NT2/D1 (cell line): Measurements from ENCODE around the gene SMARCB1.

Experiments
- DNase-seq: peaks from one replicate; pipeline ENCODE4 v3.0.0-alpha.2; 2011; ENCODE audit warnings: low read depth, low spot score
- H3K27me3 ChIP-seq: 2 replicates; pipeline ENCODE4 v1.6.0; 2011; ENCODE audit warnings: mild to moderate bottlenecking; ENCODE audit not compliant: insufficient read length, insufficient read depth
- H3K36me3 ChIP-seq: 2 replicates; pipeline ENCODE4 v1.6.1; 2011; ENCODE audit warnings: mild to moderate bottlenecking, low read length, mixed read lengths; ENCODE audit not compliant: insufficient read depth, insufficient read length
- H3K4me1 ChIP-seq: 2 replicates; pipeline ENCODE4 v1.5.1; 2011; ENCODE audit not compliant: insufficient read depth, insufficient read length
- H3K4me3 ChIP-seq: 2 replicates; pipeline ENCODE4 v1.5.1; 2011; ENCODE audit warnings: low read depth; ENCODE audit not compliant: insufficient read length
- H3K9ac ChIP-seq: 2 replicates; pipeline ENCODE4 v1.6.0; 2011; ENCODE audit warnings: low read depth; ENCODE audit not compliant: insufficient read length
- H3K9me3 ChIP-seq: 2 replicates; pipeline ENCODE4 v1.5.1; 2011; ENCODE audit warnings: mild to moderate bottlenecking, low read length; ENCODE audit not compliant: insufficient read depth
- SUZ12 ChIP-seq: IDR thresholded peaks from 2 replicates; pipeline ENCODE4 v1.6.1; 2011; ENCODE audit not compliant: insufficient read length, insufficient read depth; ENCODE audit errors: extremely low read depth
- YY1 ChIP-seq: IDR thresholded peaks from 2 replicates; pipeline ENCODE4 v1.6.1; 2011; ENCODE audit not compliant: insufficient read length, insufficient read depth
- ZNF274 ChIP-seq: IDR thresholded peaks from 2 replicates; pipeline ENCODE4 v1.6.1; 2011; ENCODE audit warnings: mild to moderate bottlenecking, low read depth, low read length

Gene SMARCB1

DNA sequence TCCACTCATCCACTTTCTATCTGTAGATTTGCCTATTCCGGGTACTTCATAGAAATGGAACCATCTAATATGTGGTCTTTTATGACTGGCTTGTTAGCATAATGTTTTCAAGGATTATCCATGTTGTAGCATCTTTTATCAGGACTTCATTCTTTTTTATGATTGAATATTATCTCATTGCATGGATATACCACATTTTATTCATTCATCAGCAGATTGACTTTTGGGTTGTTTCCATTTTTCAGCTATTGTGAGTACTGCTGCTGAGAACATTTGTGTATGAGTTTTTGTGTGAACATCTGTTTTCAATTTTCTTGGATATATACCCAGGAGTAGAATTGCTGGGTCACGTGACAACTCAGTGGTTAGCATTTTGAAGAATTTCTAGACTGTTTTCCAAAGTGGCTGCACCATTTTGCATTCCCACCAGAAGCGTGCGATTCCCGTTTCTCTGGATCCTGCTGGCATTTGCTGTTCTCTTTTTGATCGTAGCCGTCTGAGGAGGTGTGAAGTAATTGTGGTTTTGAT lies 43.1 kb downstream of the SMARCB1 start:
- TF ChIP-seq ZNF274, result no peak
- no peak for TF ChIP-seq YY1
- TF ChIP-seq SUZ12, result no peak
- H3K4me1 ChIP-seq, result peaks cover 7% of the 10 kb centered on the region
- no peaks in the 10 kb centered on the region for H3K27me3 ChIP-seq
- H3K9me3 ChIP-seq, result no peaks in the 10 kb centered on the region
- no peak overlapping the region for H3K9ac ChIP-seq
- peaks cover 86% of the 10 kb centered on the region for H3K36me3 ChIP-seq
- DNase-seq, result no peak
- no peak overlapping the region for H3K4me3 ChIP-seq

DNA sequence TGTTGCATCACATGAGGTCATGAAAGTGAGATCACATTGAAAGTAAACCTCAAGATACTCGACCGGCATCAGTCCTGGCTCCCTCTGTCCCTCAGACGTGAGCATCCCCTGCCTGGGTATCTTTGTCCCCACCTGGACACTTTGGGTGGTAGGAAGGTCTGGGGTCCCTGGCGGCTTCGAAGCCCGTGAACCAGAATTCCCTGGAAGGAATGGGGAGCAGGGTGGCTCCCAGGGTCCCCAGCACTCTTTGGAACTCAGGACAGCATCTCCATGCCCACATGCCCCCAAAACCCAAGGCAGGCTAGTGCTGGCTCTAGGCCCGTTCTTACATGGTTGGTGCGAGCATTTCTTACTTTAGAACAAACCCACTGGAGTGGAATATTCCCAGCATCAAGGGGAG lies 44.5 kb downstream of the SMARCB1 start:
- Histone ChIP-seq H3K9ac (no peak overlapping the region), H3K9me3 (no peaks in the 10 kb centered on the region), H3K27me3 (no peaks in the 10 kb centered on the region), H3K4me1 (peaks cover 5% of the 10 kb centered on the region), H3K36me3 (peaks cover 86% of the 10 kb centered on the region), H3K4me3 (no peak overlapping the region)
- no peak for TF ChIP-seq ZNF274
- no peak for TF ChIP-seq SUZ12
- no peak for TF ChIP-seq YY1
- no peak for DNase-seq

GRCh38 chr22:23831781-23832180 lies 45.0 kb downstream of the SMARCB1 start:
- TF ChIP-seq SUZ12 (no peak), YY1 (no peak), ZNF274 (no peak)
- H3K9me3 ChIP-seq, result no peaks in the 10 kb centered on the region
- H3K36me3 ChIP-seq, result peaks cover 85% of the 10 kb centered on the region
- no peak for DNase-seq
- H3K27me3 ChIP-seq, result no peaks in the 10 kb centered on the region
- no peak overlapping the region for H3K4me3 ChIP-seq
- H3K4me1 ChIP-seq, result peaks cover 5% of the 10 kb centered on the region
- H3K9ac ChIP-seq, result no peak overlapping the region

DNA sequence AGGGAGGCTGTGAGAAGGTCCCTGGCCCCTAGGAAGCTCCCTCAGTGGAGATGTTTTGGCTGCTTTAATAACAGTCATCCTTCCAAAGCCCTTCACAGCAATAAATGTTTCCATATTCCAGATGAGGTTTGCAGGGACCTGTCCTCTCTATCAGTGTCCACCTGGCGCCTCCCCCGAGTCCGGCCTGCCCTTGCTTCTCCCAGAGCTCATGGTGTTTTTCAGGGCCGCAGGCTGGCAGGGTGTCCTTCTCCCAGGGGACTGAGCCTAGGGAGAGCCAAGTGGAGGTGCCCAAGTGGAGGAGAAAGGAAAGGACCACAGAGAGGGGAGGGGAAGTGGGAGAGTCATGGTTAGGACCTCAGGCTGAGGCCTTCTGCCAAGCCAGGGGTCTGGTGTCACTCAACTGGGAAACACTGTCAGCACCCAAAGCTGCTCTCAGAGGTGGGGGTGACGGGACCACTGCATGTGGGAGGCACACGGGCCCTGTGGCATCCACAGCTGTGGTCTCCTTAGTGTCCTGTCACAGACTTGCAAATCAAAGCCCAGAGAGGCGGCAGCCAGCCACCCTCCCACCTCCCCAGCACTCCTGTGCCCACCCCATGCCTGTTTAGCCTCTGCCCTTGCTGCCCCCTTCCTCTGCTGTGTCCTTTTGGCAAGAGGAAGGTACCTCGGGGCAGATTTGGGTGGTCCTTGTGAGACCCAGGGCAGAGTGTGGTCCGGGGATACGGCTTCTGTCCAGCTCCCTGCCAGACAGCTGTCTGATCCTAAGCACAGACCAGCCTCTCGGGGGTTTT lies 45.7 kb downstream of the SMARCB1 start:
- no peaks in the 10 kb centered on the region for H3K9me3 ChIP-seq
- DNase-seq, result no peak
- H3K9ac ChIP-seq, result no peak overlapping the region
- TF ChIP-seq ZNF274, result no peak
- no peak for TF ChIP-seq SUZ12
- TF ChIP-seq YY1, result no peak
- H3K4me3 ChIP-seq, result no peak overlapping the region
- no peaks in the 10 kb centered on the region for H3K27me3 ChIP-seq
- H3K4me1 ChIP-seq, result peaks cover 9% of the 10 kb centered on the region
- H3K36me3 ChIP-seq, result peaks cover 81% of the 10 kb centered on the region

DNA sequence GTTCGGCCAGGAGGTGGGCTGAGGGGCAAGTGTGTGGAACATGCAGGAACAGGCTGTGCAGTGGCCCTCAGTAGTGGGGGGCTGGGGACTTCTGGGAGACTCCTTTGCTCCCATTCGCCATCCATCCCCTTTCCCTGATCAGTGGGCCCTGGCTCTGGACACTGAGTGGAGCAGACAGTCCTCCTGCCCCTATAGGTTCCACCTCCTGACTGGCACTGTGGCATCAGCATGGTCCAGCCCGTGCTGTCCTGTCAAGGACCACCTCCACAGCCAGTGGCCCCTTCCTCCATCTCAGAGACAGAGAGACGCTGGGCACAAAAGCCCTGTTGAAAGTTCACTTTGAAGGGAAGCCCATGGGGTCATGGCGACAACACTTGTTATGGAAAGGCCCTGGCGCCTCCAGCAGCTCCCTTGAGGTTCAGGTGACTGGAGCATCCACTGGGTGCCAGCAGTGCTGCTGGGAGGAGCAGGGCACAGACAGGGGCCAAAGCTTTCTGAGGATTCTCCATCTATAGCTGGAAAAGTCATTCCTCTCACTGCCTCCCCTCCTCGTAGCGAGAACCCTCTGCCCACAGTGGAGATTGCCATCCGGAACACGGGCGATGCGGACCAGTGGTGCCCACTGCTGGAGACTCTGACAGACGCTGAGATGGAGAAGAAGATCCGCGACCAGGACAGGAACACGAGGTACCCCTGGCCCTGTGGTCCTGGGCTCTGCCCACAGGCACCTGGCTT lies 46.4 kb downstream of the SMARCB1 start:
- Histone ChIP-seq H3K36me3 (peaks cover 76% of the 10 kb centered on the region), H3K9me3 (no peaks in the 10 kb centered on the region), H3K27me3 (no peaks in the 10 kb centered on the region), H3K9ac (no peak overlapping the region), H3K4me3 (no peak overlapping the region), H3K4me1 (peaks cover 4% of the 10 kb centered on the region)
- no peak for TF ChIP-seq YY1
- TF ChIP-seq SUZ12, result no peak
- TF ChIP-seq ZNF274, result no peak
- DNase-seq, result no peak

DNA sequence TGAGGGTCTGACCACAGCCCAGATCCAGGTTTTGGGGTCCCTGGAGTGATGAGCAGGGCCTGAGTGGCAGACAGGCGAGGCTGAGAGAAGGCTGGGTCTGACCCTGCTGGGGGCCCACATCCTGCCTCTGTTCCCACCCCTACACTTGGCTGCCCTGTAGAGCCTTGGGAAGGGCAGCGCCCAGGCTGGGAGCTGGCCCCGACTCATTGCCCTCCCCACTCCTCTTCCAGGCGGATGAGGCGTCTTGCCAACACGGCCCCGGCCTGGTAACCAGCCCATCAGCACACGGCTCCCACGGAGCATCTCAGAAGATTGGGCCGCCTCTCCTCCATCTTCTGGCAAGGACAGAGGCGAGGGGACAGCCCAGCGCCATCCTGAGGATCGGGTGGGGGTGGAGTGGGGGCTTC lies 47.1 kb downstream of the SMARCB1 start:
- Histone ChIP-seq H3K9me3 (no peaks in the 10 kb centered on the region), H3K27me3 (no peaks in the 10 kb centered on the region), H3K9ac (no peak overlapping the region), H3K4me1 (peaks cover 4% of the 10 kb centered on the region), H3K4me3 (no peak overlapping the region), H3K36me3 (peaks cover 70% of the 10 kb centered on the region)
- no peak for TF ChIP-seq ZNF274
- TF ChIP-seq YY1, result no peak
- no peak for TF ChIP-seq SUZ12
- DNase-seq, result no peak

DNA sequence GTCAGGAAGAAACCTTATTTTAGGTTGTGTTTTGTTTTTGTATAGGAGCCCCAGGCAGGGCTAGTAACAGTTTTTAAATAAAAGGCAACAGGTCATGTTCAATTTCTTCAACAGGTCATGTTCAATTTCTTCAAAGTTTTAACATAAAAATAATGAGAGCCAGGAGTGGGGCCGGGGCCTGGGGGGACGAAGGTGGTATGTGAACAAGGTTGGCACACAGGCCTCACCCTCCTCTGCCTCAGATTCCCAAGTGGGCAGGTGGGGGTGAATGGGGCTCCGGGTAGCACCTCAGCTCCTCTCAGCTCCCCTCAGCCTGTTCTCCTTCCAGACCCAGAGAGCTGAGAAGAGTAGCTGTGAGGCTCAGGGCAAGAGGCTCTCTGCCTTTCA lies 47.6 kb downstream of the SMARCB1 start:
- Histone ChIP-seq H3K27me3 (peaks cover 1% of the 10 kb centered on the region), H3K4me3 (no peak overlapping the region), H3K9ac (no peak overlapping the region), H3K36me3 (peaks cover 65% of the 10 kb centered on the region), H3K9me3 (no peaks in the 10 kb centered on the region), H3K4me1 (peaks cover 4% of the 10 kb centered on the region)
- TF ChIP-seq YY1 (no peak), SUZ12 (no peak), ZNF274 (no peak)
- no peak for DNase-seq
